HAP-1 (cell line): Measurements from ENCODE around the gene ENG.

Experiments
- DNase-seq, 2 experiments: peaks; one replicate each; pipeline ENCODE4 v3.0.0-alpha.2; 2016 to 2020; ENCODE audit warnings: low spot score in 2 of 2
- H3K27me3 ChIP-seq: fragments of 250-450 bp; sonication (Bioruptor Pico); 2 replicates; pipeline ENCODE4 v1.5.1; 2020; ENCODE audit warnings: low read depth, mild to moderate bottlenecking, moderate library complexity
- H3K36me3 ChIP-seq: fragments of 250-450 bp; sonication (Bioruptor Pico); replicated peaks from 2 replicates; pipeline ENCODE4 v1.5.1; 2020; ENCODE audit warnings: mild to moderate bottlenecking
- H3K4me1 ChIP-seq: fragments of 250-450 bp; sonication (Bioruptor Pico); 2 replicates; pipeline ENCODE4 v1.5.1; 2020; ENCODE audit warnings: mild to moderate bottlenecking
- H3K4me3 ChIP-seq: fragments of 250-450 bp; sonication (Bioruptor Pico); 2 replicates; pipeline ENCODE4 v1.5.1; 2020; ENCODE audit warnings: mild to moderate bottlenecking, moderate library complexity
- H3K9me3 ChIP-seq: fragments of 250-450 bp; sonication (Bioruptor Pico); 2 replicates; pipeline ENCODE4 v1.5.1; 2020; ENCODE audit warnings: mild to moderate bottlenecking, moderate library complexity
- in situ Hi-C: fragments of 300-500 bp; cut with MboI; formaldehyde crosslinking; loops from 3 replicates; pipeline ENCODE4 v1.14.3; 2020; ENCODE audit warnings: low sequenced_read_pairs, inconsistent platforms, mixed read lengths

Gene ENG

DNA sequence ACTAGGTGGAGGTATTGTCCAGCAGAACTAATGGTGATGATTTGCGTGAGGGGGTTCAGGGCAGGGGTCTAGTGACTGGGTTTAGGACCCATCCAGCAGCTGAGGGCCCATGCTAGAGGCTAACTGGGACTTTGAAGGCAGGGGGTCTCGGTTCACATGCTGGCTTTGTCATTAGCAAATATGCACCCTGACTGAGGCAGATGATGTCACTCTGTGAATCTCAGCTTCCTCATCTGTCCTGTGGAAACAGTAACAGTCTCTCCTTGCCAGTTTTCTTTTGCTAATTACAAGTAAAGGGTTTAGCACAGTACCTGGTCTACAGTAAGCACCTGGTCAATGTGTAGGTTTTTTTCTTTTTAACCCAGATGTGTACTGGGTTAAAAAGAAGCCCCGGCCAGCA is 81.2 kb downstream of the ENG start:
- H3K9me3 ChIP-seq: no peaks in the 10 kb centered on the region
- H3K4me1 ChIP-seq: 0 out of 2 replicates have a peak, but pooled peaks cover 5% of the 10 kb centered on the region
- H3K36me3 ChIP-seq: no peaks in the 10 kb centered on the region
- H3K27me3 ChIP-seq: no peaks in the 10 kb centered on the region
- DNase-seq: no peak
- H3K4me3 ChIP-seq: no peak overlapping the region
- in situ Hi-C loops: no loop called here

DNA sequence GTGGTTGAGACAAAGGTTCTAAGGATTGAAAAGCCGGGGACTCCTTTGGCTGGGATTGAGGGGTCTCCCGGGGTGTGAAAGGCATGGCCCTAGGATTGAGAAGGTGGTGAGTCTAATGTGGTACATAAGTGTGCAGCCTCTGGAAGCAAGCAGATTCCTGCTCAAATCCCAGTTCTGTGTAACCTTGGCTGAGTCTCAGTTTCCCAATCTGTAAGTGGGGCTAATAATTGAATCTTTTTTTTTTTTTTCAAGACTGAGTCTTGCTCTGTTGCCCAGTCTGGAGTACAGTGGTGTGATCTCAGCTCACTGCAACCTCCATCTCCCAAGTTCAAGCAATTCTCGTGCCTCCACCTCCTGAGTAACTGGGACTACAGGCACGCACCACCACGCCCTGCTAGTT is 81.9 kb downstream of the ENG start:
- Histone ChIP-seq H3K4me3 (no peak overlapping the region), H3K4me1 (0 out of 2 replicates have a peak, but pooled peaks cover 5% of the 10 kb centered on the region), H3K9me3 (no peaks in the 10 kb centered on the region), H3K27me3 (no peaks in the 10 kb centered on the region), H3K36me3 (no peaks in the 10 kb centered on the region)
- in situ Hi-C loops: no loop called here
- DNase-seq: no peak

DNA sequence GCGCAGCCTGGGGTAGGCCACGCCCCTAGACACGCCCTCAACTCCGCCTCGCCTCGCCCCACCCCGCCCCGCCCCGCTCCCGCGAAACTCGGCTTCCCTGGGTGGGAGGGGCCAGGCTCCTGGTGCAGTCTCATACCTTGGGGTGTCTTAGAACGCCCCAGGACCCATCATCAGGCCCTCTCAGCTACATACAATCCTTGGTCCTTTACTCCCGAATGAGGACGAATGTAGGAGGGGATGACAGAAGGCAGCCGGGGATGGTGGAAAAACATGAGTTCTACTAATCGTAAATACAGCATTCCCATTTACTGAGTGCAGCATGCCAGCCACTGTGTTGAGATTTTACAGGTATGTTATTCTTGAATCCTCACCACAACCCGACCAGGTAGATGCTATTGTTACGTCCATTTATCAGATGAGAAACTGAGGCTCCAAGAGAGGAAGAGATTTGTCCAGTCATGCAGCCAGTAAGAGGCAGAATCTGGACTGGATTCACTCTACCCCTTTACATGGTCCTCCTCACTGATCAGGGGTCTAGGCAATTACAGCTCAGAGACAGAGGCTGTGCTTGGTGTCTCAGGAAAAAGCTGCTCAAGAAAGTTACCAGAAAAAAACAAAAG is 82.8 kb downstream of the ENG start:
- 0 out of 2 replicates have a peak, but pooled peaks cover 5% of the 10 kb centered on the region for H3K4me1 ChIP-seq
- H3K9me3 ChIP-seq: no peaks in the 10 kb centered on the region
- in situ Hi-C loops: no loop called here
- H3K4me3 ChIP-seq: peak overlapping the region; percentile 37
- no peak for DNase-seq
- no peaks in the 10 kb centered on the region for H3K27me3 ChIP-seq
- H3K36me3 ChIP-seq: no peaks in the 10 kb centered on the region

DNA sequence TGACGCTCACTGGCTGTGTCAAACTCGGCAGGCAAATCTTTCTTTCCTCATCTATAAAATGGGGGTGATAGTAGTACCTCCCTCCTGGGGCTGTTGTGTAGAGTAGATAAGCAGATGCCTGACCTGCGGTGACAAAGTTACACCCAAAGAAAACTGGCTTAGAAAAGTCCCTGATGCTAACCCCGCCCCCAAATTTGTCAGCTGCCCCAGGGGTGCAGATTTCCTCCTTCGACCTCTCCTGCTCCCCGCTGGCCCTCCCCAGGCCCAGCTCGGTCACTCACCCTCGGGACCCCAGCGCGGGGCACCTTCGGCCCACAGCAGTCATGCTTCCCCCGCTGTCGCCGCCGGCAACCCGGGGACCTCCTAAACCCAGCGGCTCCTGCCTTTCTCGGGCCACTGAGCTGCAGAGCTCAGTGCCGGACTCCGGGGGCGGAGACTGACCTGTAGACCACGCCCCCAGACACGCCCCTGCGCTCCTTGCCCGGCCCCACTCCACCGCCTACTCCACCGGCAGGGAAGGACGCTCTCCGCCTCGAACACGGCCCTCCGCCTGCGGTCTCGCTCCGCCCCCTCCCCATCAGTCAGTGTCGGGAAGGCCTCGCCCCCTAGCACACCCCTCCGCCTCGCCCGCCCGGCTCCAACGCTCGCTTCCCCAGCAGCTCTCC is 83.4 kb downstream of the ENG start:
- DNase-seq: peak; percentile 96 to 99
- Histone ChIP-seq H3K4me3 (peak overlapping the region; percentile 37), H3K4me1 (0 out of 2 replicates have a peak, but pooled peaks cover 5% of the 10 kb centered on the region), H3K9me3 (no peaks in the 10 kb centered on the region), H3K36me3 (no peaks in the 10 kb centered on the region), H3K27me3 (no peaks in the 10 kb centered on the region)
- in situ Hi-C loops: no loop called here

DNA sequence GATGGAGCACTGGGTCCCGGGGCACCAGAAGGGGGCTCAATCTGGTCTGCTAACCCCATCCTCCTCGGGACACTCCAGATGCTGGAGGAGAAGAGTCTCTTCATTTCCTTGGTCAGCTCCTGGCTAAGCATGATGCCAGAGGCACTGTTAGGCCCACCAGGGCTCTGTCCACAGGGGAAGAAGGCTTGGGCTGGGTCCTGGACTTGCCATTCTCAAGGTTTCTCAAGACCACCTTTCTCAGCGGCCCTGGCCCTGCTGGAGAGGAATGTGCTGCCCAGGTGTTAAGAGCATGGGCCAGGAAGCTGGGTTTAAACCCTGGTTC is 83.9 kb downstream of the ENG start:
- no peak for DNase-seq
- H3K27me3 ChIP-seq: no peaks in the 10 kb centered on the region
- no peak overlapping the region; the same call in 1 of the 2 replicates for H3K4me3 ChIP-seq
- in situ Hi-C loops: no loop called here
- H3K36me3 ChIP-seq: no peaks in the 10 kb centered on the region
- H3K4me1 ChIP-seq: 0 out of 2 replicates have a peak, but pooled peaks cover 5% of the 10 kb centered on the region
- H3K9me3 ChIP-seq: no peaks in the 10 kb centered on the region

DNA sequence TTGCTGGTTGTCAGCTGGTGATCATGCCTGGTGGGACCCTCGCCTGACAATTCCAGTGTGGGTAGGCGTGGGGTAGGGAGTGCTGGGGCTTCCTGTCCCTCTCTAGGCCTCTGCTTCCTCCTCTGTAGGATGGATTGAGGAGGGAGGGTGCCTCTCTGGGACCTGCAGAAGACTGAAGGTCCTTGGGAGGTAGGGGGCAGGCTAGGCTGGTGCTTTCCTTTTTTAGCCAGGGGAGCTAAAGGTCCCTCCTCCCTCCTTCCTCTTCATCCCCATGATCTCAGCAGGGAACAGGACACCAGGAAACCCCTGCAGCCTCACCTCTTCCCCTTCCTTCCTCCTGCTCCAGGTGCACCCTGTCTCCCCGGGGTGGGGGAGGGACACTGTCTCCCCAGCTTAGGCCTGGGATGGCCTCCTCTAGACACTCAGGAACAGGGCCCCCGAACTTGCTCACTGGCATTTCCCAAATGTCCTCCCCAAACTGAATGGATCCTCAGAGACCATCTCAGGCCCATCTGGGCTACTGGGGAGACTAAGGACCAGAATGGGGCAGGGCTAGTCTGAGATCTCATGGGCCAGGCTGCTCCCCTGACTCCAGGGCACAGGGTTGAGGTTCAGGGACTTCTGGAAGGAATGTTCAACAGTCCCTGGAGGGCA is 84.4 kb downstream of the ENG start:
- no peak for DNase-seq
- no peaks in the 10 kb centered on the region for H3K27me3 ChIP-seq
- in situ Hi-C loops: no loop called here
- no peaks in the 10 kb centered on the region for H3K9me3 ChIP-seq
- H3K36me3 ChIP-seq: no peaks in the 10 kb centered on the region
- no peak overlapping the region for H3K4me3 ChIP-seq
- 0 out of 2 replicates have a peak, but pooled peaks cover 5% of the 10 kb centered on the region for H3K4me1 ChIP-seq

DNA sequence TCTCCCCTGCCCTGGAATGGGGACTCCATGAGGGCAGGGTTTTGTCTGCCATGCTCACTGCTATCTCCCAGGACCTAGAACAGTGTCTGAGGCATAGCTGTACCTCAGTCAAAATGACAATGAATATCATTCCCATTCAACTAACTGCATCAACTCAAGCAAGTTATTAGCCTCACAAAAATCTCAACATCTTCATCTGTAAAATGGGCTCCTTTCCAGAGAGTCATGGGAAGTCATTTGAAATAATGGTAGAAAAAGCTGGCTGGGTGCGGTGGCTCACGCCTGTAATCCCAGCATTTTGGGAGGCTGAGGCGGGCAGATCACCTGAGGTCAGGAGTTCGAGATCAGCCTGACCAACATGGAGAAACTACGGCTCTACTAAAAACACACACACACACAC is 85.4 kb downstream of the ENG start:
- Histone ChIP-seq H3K27me3 (no peaks in the 10 kb centered on the region), H3K36me3 (no peaks in the 10 kb centered on the region)
- in situ Hi-C loops: no loop called here

DNA sequence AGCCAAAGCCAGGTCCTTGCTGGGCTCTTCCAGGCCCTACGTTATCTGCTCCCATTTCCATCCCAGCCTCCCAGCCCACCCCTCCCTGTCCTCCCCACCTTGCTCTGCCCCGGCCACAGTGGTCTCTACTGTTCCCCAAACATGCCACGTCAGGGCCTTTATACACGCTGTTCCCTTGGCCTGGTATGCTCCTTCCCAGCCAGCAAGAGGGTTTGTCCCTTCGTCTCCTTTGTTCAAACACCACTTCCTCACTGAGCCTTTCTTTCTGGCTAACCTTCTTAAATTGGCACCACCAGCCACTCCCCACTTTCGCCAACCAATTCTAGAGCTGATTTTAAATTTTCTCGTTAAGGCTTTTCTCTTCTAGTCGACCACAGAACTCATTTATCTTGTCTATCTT is 85.8 kb downstream of the ENG start:
- Histone ChIP-seq H3K4me3 (no peak overlapping the region), H3K9me3 (no peaks in the 10 kb centered on the region), H3K27me3 (0 out of 2 replicates have a peak, but pooled peaks cover 2% of the 10 kb centered on the region), H3K36me3 (no peaks in the 10 kb centered on the region), H3K4me1 (0 out of 2 replicates have a peak, but pooled peaks cover 5% of the 10 kb centered on the region)
- in situ Hi-C loops: no loop called here
- no peak for DNase-seq

More for the DNA sequence above, 85.4 kb downstream of the ENG start:
- H3K4me1 ChIP-seq: 0 out of 2 replicates have a peak, but pooled peaks cover 5% of the 10 kb centered on the region
- H3K9me3 ChIP-seq: no peaks in the 10 kb centered on the region
- no peak overlapping the region for H3K4me3 ChIP-seq
- DNase-seq: no peak

DNA sequence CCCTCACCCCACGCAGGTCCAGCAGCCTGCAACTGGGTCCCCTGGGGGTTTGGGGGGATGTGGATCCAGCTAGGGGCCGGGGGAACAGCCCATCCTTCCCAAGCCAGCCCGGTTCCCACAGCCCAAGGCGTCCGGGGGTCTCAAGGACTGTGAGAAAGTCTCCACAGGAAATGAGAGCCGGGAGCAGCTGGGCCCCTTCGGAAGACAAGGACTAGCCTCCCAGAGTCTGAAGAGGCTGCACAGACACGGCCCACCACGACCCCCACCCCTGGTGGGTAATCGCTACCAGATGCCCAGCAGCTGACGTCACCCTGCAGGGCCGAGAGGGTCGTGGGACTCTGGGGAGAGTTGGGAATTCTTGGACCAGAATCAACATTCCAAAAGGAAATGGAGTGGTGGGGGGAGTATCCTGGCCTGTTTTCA is 86.5 kb downstream of the ENG start:
- in situ Hi-C loops: no loop called here
- Histone ChIP-seq H3K9me3 (no peaks in the 10 kb centered on the region), H3K27me3 (0 out of 2 replicates have a peak, but pooled peaks cover 2% of the 10 kb centered on the region), H3K4me1 (0 out of 2 replicates have a peak, but pooled peaks cover 5% of the 10 kb centered on the region), H3K36me3 (no peaks in the 10 kb centered on the region), H3K4me3 (no peak overlapping the region)
- no peak for DNase-seq

DNA sequence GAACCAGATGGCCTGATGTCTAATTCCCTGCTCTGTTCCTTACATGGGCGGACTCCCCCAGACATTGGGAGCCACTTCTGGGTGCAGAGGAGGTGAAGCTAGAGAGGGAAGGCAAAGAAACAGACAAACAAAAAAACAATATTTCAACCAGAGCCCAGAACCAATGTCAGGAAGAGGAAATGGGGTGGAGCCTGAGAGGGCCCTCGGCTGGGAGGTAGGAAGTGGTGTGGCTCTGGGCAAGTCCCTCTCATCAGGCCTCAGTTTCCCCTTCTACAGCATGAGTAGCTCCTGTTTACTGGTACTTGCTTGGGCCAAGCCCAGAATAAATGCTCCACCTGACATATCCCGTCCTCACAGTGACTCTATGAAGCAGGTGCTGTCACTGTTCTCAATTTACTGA is 87.0 kb downstream of the ENG start:
- DNase-seq: no peak
- Histone ChIP-seq H3K4me1 (0 out of 2 replicates have a peak, but pooled peaks cover 5% of the 10 kb centered on the region), H3K4me3 (no peak overlapping the region), H3K9me3 (no peaks in the 10 kb centered on the region), H3K27me3 (0 out of 2 replicates have a peak, but pooled peaks cover 2% of the 10 kb centered on the region), H3K36me3 (no peaks in the 10 kb centered on the region)
- in situ Hi-C loops: no loop called here

DNA sequence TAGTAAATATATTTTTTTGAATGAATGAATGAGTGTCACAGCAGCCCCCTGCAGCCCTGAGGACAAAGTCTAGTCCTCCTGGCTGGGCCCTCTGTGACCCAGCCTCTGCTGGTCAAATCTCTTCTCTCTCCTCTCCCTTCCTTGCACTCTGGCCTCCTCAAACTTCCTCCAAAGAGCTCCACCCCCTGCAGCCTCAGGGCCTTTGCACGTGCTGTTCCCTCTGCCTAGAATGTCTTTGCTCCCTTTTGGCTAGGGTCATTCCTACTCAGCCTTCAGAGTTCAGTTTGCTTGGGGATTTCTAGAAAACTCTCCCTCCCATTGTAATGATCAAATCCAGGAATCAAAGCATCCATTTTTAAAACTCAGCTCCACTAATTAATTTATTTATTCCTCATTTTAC is 89.0 kb downstream of the ENG start:
- no peaks in the 10 kb centered on the region for H3K9me3 ChIP-seq
- peaks cover 2% of the 10 kb centered on the region; the same call in 1 of the 2 replicates for H3K27me3 ChIP-seq
- H3K36me3 ChIP-seq: no peaks in the 10 kb centered on the region
- no peak overlapping the region for H3K4me3 ChIP-seq
- H3K4me1 ChIP-seq: no peaks in the 10 kb centered on the region
- in situ Hi-C loops: no loop called here
- DNase-seq: no peak
